GM12878 (cell line): ENCODE results near the gene PDE10A. TPM values are rescaled to one million over a fixed set of nuclear protein-coding genes. Genes with fewer than 3 reads are reported as not detected.

Experiments
- ATAC-seq: fragments of 200-7000 bp; cut with Tn5 transposase; 3 replicates; pipeline ENCODE4 v1.9.1; 2020; ENCODE audit warnings: mild to moderate bottlenecking, moderate library complexity
- BruUV-seq: library from RNA; stranded (reverse); fragments of 400-500 nt; replicated peaks from 2 replicates; lab custom pipeline; 2021; lab: Mats Ljungman, UMichigan
- CTCF ChIA-PET: fragments of 300-600 bp; sonication (Branson Sonifier 250); formaldehyde crosslinking; extraction: SDS; loops from one replicate; lab custom pipeline; 2021; ENCODE audit warnings: inconsistent platforms; lab: Yijun Ruan, JAX
- POLR2A ChIA-PET: fragments of 350-600 bp; formaldehyde crosslinking; extraction: SDS; loops from one replicate; lab custom pipeline; 2021; ENCODE audit warnings: inconsistent platforms; lab: Charles Lee
- RAD21 ChIA-PET: fragments of 300-600 bp; sonication (Branson Sonifier 250); formaldehyde crosslinking; loops from one replicate; lab custom pipeline; 2023; ENCODE audit warnings: antibody characterized with exemption; ENCODE audit not compliant: unreplicated experiment; lab: Charles Lee
- SMC1A ChIA-PET: fragments of 300-600 bp; sonication (Branson Sonifier 250); formaldehyde crosslinking; loops from one replicate; lab custom pipeline; 2023; ENCODE audit not compliant: unreplicated experiment, uncharacterized antibody; lab: Charles Lee
- DNase-seq: peaks from one replicate; pipeline ENCODE4 v3.0.0-alpha.2; 2011; ENCODE audit warnings: low read depth, low spot score
- FAIRE-seq: peaks from 3 replicates; lab custom pipeline; 2011; peaks lifted over from hg19 to GRCh38; lab: Jason Lieb, UNC
- H2AFZ ChIP-seq: 2 replicates; pipeline ENCODE4 v1.6.0; 2011; ENCODE audit warnings: low read depth, low read length, control low read depth; ENCODE audit not compliant: control insufficient read depth
- H3K27ac ChIP-seq: 2 replicates; pipeline ENCODE4 v1.5.1; 2011; ENCODE audit warnings: control low read depth; ENCODE audit not compliant: control insufficient read depth, insufficient read depth
- H3K27me3 ChIP-seq, 2 experiments: replicated peaks in 1 of 2; 2 replicates each; pipeline versions ENCODE4 v1.6.0 to v1.6.1; 2011; ENCODE audit warnings: low read length in 1 of 2; ENCODE audit not compliant: control insufficient read depth in 2 of 2, insufficient read depth in 2 of 2
- H3K36me3 ChIP-seq, 2 experiments: 2 replicates each; pipeline ENCODE4 v1.5.1; 2011; ENCODE audit warnings: low read length in 1 of 2; ENCODE audit not compliant: control insufficient read depth in 2 of 2, insufficient read depth in 2 of 2
- H3K4me1 ChIP-seq: 2 replicates; pipeline ENCODE4 v1.6.1; 2011; ENCODE audit warnings: mild to moderate bottlenecking, low read length, moderate library complexity, mixed read lengths; ENCODE audit not compliant: control insufficient read depth, insufficient read depth
- H3K4me2 ChIP-seq: 2 replicates; pipeline ENCODE4 v1.6.0; 2011; ENCODE audit warnings: control low read depth; ENCODE audit not compliant: control insufficient read depth, insufficient read depth
- H3K4me3 ChIP-seq: fragments of 200-600 bp; sonication (generic); 2 replicates; pipeline ENCODE4 v1.5.1; 2016
- H3K79me2 ChIP-seq: 2 replicates; pipeline ENCODE4 v1.6.0; 2011; ENCODE audit warnings: low read length; ENCODE audit not compliant: control insufficient read depth, insufficient read depth
- H3K9ac ChIP-seq: 2 replicates; pipeline ENCODE4 v1.8.0; 2011; ENCODE audit warnings: low read length, control low read depth, mixed read lengths; ENCODE audit not compliant: control insufficient read depth, insufficient read depth
- H3K9me3 ChIP-seq: replicated peaks from 3 replicates; pipeline ENCODE4 v1.5.1; 2011; ENCODE audit warnings: mild to moderate bottlenecking, low read length; ENCODE audit not compliant: control insufficient read depth, insufficient read depth
- H4K20me1 ChIP-seq: 2 replicates; pipeline ENCODE4 v1.6.0; 2011; ENCODE audit not compliant: control insufficient read depth, insufficient read depth
- E4F1 ChIP-seq: fragments of 450-650 bp; IDR thresholded peaks from 2 replicates; pipeline ENCODE4 v1.6.1; 2018; ENCODE audit warnings: borderline replicate concordance, mild to moderate bottlenecking; ENCODE audit not compliant: partially characterized antibody
- NFXL1 ChIP-seq: fragments of 450-650 bp; IDR thresholded peaks from 2 replicates; pipeline ENCODE4 v1.6.1; 2017; ENCODE audit warnings: antibody characterized with exemption, mild to moderate bottlenecking, borderline replicate concordance
- ZSCAN29 ChIP-seq: fragments of 450-650 bp; IDR thresholded peaks from 2 replicates; pipeline ENCODE4 v1.6.1; 2017; ENCODE audit warnings: mild to moderate bottlenecking, moderate library complexity
- WGBS: methylation state at CpG from one replicate; pipeline ENCODE4 v1.1.6; 2016; ENCODE audit warnings: low lambda C conversion rate; ENCODE audit not compliant: insufficient replicate concordance, insufficient coverage; ENCODE audit errors: missing lambda C conversion rate; 5-methylcytosine and 5-hydroxymethylcytosine counted together
- in situ Hi-C: fragments of 300-500 bp; cut with MboI; formaldehyde crosslinking; loops from 9 replicates; pipeline ENCODE4 v1.14.3; 2018; ENCODE audit warnings: mixed read lengths
- intact Hi-C: fragments of 100-400 bp; cut with micrococcal nuclease; formaldehyde crosslinking; loops from one replicate; pipeline ENCODE4 v1.14.2; 2022; ENCODE audit not compliant: unreplicated experiment
- polyA plus RNA-seq, 11 experiments: library from polyadenylated mRNA; depleted of rRNA in 4 of 11; unstranded in 6 of 11; stranded (reverse) in 5 of 11; fragments of >200 nt; fragmentation: Nextera tagmentation in 4 of 11; fragmentation: Illumina TruSeq in 1 of 11; extraction: Ambion mirVana in 4 of 11; extraction: Trizol in 1 of 11; gene quantifications; 1 replicate in 1 of 11; 2 replicates in 10 of 11; pipeline versions ENCODE4 v1.2.1 to v1.2.3, GENCODE V29; 2011 to 2016; ENCODE audit warnings: inconsistent platforms in 2 of 11, missing spikeins in 2 of 11, low read depth in 1 of 11
- total RNA-seq, 4 experiments: library from RNA; depleted of rRNA in 3 of 4; stranded (reverse); fragments of >200 nt in 3 of 4; fragmentation: Illumina TruSeq in 1 of 4; extraction: Trizol in 1 of 4; gene quantifications; 2 replicates each; pipeline versions ENCODE4 v1.2.1 to v1.2.3, GENCODE V29; 2013 to 2021

PDE10A gene
- total and polyA plus RNA-seq, 10 of the 15 experiments (the other 5 are each of a cell fraction or from before 2014, with no cell fraction given) = under 0.01 to 1.3 (median 0.03) TPM; not detected in 2

- no peak for DNase-seq
- Histone ChIP-seq H3K4me2 (no peak overlapping the region), H3K27me3 (no peaks in the 10 kb centered on the region), H2AFZ (no peak overlapping the region), H3K4me1 (no peaks in the 10 kb centered on the region), H3K9ac (no peak overlapping the region), H4K20me1 (no peaks in the 10 kb centered on the region)
- no TSS peak for BruUV-seq
- WGBS = 67% methylated on average over 38 of the region's 38 CpGs
- POLR2A ChIA-PET = no interaction called here
- TF ChIP-seq E4F1 = no peak
- TF ChIP-seq ZSCAN29 = no peak
- TF ChIP-seq NFXL1 = no peak
- TF ChIP-seq, all 136 proteins: peak for 0
- ATAC-seq = no peak
- Histone ChIP-seq H3K4me3 (no peak overlapping the region), H3K79me2 (no peaks in the 10 kb centered on the region), H3K36me3 (no peaks in the 10 kb centered on the region), H3K27ac (no peak overlapping the region), H3K9me3 (no peaks in the 10 kb centered on the region; the same call in 2 of the 3 replicates)
- intact Hi-C loops (no loop called here), in situ Hi-C loops (no loop called here)
- CTCF ChIA-PET = no interaction called here
- SMC1A ChIA-PET = no interaction called here
- FAIRE-seq = no peak
- RAD21 ChIA-PET = no interaction called here
Observed at GRCh38 chr6:165301372-165302246, 361.4 kb downstream of the PDE10A start.
